Transverse colon (tissue), 4 donors: Measurements from ENCODE around the gene MACO1. TPM values are rescaled to one million over a fixed set of nuclear protein-coding genes. Genes with fewer than 3 reads are reported as not detected.
A peak's percentile ranks its signal among the peaks of the same experiment; 100 is the strongest.

Experiments
- DNase-seq: peaks from one replicate; pipeline ENCODE4 v3.0.0-alpha.2; 2019
- H3K27ac ChIP-seq, 4 donors: fragments of 200-600 bp; sonication (generic); 2 replicates each; pipeline ENCODE4 v1.5.1; 2016 to 2018; ENCODE audit warnings: inconsistent platforms in 4 of 4
- H3K27me3 ChIP-seq: fragments of 200-600 bp; sonication (generic); 2 replicates; pipeline ENCODE4 v1.5.1; 2017; ENCODE audit warnings: inconsistent platforms
- H3K36me3 ChIP-seq, 4 donors: fragments of 200-600 bp; sonication (generic); 2 replicates each; pipeline ENCODE4 v1.5.1; 2017 to 2019; ENCODE audit warnings: inconsistent platforms in 4 of 4
- H3K4me1 ChIP-seq, 4 donors: fragments of 200-600 bp; sonication (generic); 2 replicates each; pipeline ENCODE4 v1.5.1; 2017 to 2020; ENCODE audit warnings: inconsistent platforms in 4 of 4
- H3K4me3 ChIP-seq, 4 donors: fragments of 200-600 bp; sonication (generic); 1 replicate in 1 of 4; 2 replicates in 3 of 4; pipeline versions ENCODE4 v1.5.1 to v1.6.1; 2017 to 2019; ENCODE audit warnings: inconsistent platforms in 4 of 4
- H3K9me3 ChIP-seq, 2 donors: fragments of 200-600 bp; sonication (generic); 2 replicates each; pipeline ENCODE4 v1.5.1; 2017 to 2019; ENCODE audit warnings: inconsistent platforms in 2 of 2
- CTCF ChIP-seq, 5 experiments: fragments of 200-600 bp in 3 of 5; fragments of 450-650 bp in 2 of 5; sonication (generic) in 3 of 5; IDR thresholded peaks; 1 replicate in 2 of 5; 2 replicates in 3 of 5; pipeline ENCODE4 v1.5.1; 2016 to 2017; ENCODE audit warnings: antibody characterized with exemption in 5 of 5, inconsistent platforms in 3 of 5, mild to moderate bottlenecking in 2 of 5, moderate library complexity in 1 of 5
- EP300 ChIP-seq: sonication (generic); formaldehyde crosslinking; IDR thresholded peaks from one replicate; pipeline ENCODE4 v1.6.1; 2017; ENCODE audit warnings: antibody characterized with exemption, low read depth
- POLR2A ChIP-seq: fragments of 450-650 bp; IDR thresholded peaks from one replicate; pipeline ENCODE4 v1.6.1; 2016; ENCODE audit warnings: antibody characterized with exemption, mild to moderate bottlenecking, moderate library complexity
- POLR2AphosphoS5 ChIP-seq, 3 donors: sonication (generic); formaldehyde crosslinking; IDR thresholded peaks; one replicate each; pipeline ENCODE4 v1.6.1; 2016; ENCODE audit warnings: antibody characterized with exemption in 3 of 3
- WGBS, 2 donors: methylation state at CpG; one replicate each; pipeline ENCODE4 v1.1.5; 2018; ENCODE audit warnings: low coverage in 1 of 2; 5-methylcytosine and 5-hydroxymethylcytosine counted together
- in situ Hi-C, 4 donors: fragments of 200-750 bp; cut with MboI; loops; one replicate each; pipeline versions ENCODE4 v1.15.0 to v1.15.1; 2017; ENCODE audit warnings: low sequenced_read_pairs in 3 of 4, low pct_ligation_motif_present in 1 of 4, low pct_unique_long_range_greater_than_20kb in 1 of 4
- intact Hi-C: fragments of 100-400 bp; cut with DNase I; formaldehyde crosslinking; loops from one replicate; pipeline ENCODE4 v1.15.1; 2023; ENCODE audit warnings: low total_unique reads
- total RNA-seq, 4 donors: library from RNA; depleted of rRNA; stranded (reverse); fragments of >200 nt; gene quantifications; one replicate each; pipeline ENCODE4 v1.1.0, GENCODE V29; 2016

MACO1 gene
- total RNA-seq, 4 donors from 2014 or later = 11.3 to 24.9 (median 19.0) TPM

DNA sequence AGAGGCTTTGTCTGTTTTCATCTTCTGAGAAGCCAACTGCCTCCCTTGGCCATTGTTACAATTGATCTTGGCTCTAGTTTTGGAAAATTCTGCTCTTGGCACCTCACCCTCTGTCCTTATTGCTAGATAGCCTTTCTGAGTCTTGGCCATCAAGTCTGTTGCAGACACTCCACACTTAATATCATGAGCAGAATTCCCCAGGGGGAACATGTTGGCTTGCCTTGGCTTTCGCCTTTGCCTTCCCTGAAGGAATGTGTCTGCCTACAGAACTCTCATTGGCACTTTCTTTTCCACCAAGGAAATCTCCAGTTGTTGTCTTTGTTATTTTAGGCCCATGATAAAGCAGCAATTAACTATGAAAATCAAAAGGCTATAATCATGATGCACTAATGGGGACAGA lies 70.0 kb downstream of the MACO1 start:
- no peaks in the 10 kb centered on the region for H3K9me3 ChIP-seq
- WGBS, 2 donors = 76% methylated on average over 1 of the region's 1 CpG; no CpG with 5 or more reads in 1 of the 2 donors
- DNase-seq = no peak

DNA sequence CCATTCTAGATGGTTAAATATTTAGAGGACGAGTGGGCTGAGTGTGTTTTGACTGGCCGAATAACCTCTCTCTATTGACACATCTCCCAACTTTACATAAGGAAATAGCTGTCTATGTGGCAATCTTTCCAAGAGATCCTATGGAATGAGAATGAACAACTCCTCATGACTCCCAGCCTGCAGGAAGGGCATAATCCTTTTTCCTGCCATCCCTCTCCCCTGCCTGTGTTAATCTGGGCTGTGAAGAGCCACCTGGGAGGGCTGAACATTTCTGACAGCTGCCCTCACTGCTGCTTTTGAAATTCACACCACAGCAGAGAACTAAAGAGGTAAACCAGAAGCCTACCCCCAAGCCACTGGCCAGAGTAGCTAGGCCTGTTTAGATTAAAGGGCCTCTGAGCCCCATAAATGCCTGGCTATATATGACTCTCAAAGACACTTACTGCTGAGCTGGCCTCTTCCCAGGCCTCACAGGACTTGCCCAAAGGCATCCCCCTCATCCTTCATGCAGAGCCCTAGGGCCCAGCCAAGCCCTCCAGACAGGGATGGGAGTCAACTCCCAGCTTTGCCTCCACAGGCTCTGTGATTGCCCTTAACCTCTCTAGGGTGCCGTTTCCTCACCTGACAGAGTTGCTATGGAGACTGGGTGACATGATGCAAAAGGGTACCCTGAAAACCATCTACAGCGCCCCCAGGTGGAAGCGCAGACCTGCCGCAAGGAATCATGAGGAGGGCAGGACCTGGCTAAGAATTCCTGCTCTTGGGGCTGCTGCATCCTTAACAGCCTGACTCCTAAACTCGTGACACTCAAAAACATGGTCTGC lies 70.8 kb downstream of the MACO1 start:
- Histone ChIP-seq H3K36me3 (peaks cover 0 to 11% (median 2%) of the 10 kb centered on the region in 4 donors), H3K4me3 (no peak overlapping the region), H3K9me3 (no peaks in the 10 kb centered on the region), H3K27me3 (no peaks in the 10 kb centered on the region), H3K4me1 (peaks cover 5 to 45% (median 18%) of the 10 kb centered on the region in 4 donors), H3K27ac (peak overlapping the region; percentile 67 to 77 (median 74))
- in situ Hi-C loops (no loop called here), intact Hi-C loops (no loop called here)
- TF ChIP-seq POLR2A = peak; percentile 14
- TF ChIP-seq EP300 = no peak
- peak in 1 of 3 donors; percentile 27 for TF ChIP-seq POLR2AphosphoS5 (IDR thresholded peaks at IDR 0.05)
- TF ChIP-seq CTCF (IDR thresholded peaks at IDR 0.05) = peak in 2 of 5 experiments; percentile 16 to 18
- DNase-seq = peak; percentile 16
- 16 to 60% methylated on average over 2 to 6 of the region's 7 CpGs for WGBS, 2 donors

More for the DNA sequence above, 70.0 kb downstream of the MACO1 start:
- intact Hi-C loops (no loop called here), in situ Hi-C loops (no loop called here)
- Histone ChIP-seq H3K27me3 (no peaks in the 10 kb centered on the region), H3K27ac (peak overlapping the region in 1 of 4 donors; percentile 41), H3K4me1 (peaks cover 5 to 45% (median 18%) of the 10 kb centered on the region in 4 donors), H3K4me3 (no peak overlapping the region), H3K36me3 (peaks cover 0 to 16% (median 6%) of the 10 kb centered on the region in 4 donors)
- TF ChIP-seq CTCF (IDR thresholded peaks at IDR 0.05) (no peak), EP300 (no peak), POLR2A (no peak), POLR2AphosphoS5 (IDR thresholded peaks at IDR 0.05) (no peak)

GRCh38 chr1:25502957-25503356 lies 72.3 kb downstream of the MACO1 start:
- no peak overlapping the region for H3K4me3 ChIP-seq
- peaks cover 0 to 6% (median 2%) of the 10 kb centered on the region in 4 donors for H3K36me3 ChIP-seq
- peaks cover 5 to 45% (median 18%) of the 10 kb centered on the region in 4 donors for H3K4me1 ChIP-seq
- 76 to 81% methylated on average over 4 of the region's 4 CpGs for WGBS, 2 donors
- intact Hi-C loops (no loop called here), in situ Hi-C loops (no loop called here)
- TF ChIP-seq POLR2AphosphoS5 (IDR thresholded peaks at IDR 0.05) (no peak), CTCF (IDR thresholded peaks at IDR 0.05) (no peak), POLR2A (no peak), EP300 (no peak)
- no peak overlapping the region for H3K27ac ChIP-seq
- no peaks in the 10 kb centered on the region for H3K9me3 ChIP-seq
- no peak for DNase-seq
- no peaks in the 10 kb centered on the region for H3K27me3 ChIP-seq

- DNase-seq = peak; percentile 77
- TF ChIP-seq POLR2AphosphoS5 (IDR thresholded peaks at IDR 0.05) (no peak), CTCF (IDR thresholded peaks at IDR 0.05) (peak; percentile 45 to 68 (median 64)), EP300 (no peak)
- 17 to 78% methylated on average over 1 to 12 of the region's 12 CpGs for WGBS, 2 donors
- no peak overlapping the region for H3K27ac ChIP-seq
- peaks cover 0 to 3% (median 0%) of the 10 kb centered on the region in 4 donors for H3K36me3 ChIP-seq
- intact Hi-C loops = no loop called here
- no peak overlapping the region for H3K4me3 ChIP-seq
- in situ Hi-C loops = no loop called here
- no peaks in the 10 kb centered on the region for H3K9me3 ChIP-seq
- H3K27me3 ChIP-seq = no peaks in the 10 kb centered on the region
- peaks cover 5 to 45% (median 18%) of the 10 kb centered on the region in 4 donors for H3K4me1 ChIP-seq
Measured at GRCh38 chr1:25503551-25504426, 73.1 kb downstream of the MACO1 start.
